Activated effector memory CD4-positive, alpha-beta T cell treated with anti-CD3 and anti-CD28 coated beads, Interleukin-2, amount 50 U/mL, for 16 hours (primary cell): ENCODE results near the gene PRELID3B.

ENCODE experiments used
- DNase-seq: peaks from one replicate; pipeline ENCODE4 v3.0.0-alpha.2; 2020

The PRELID3B gene

DNA sequence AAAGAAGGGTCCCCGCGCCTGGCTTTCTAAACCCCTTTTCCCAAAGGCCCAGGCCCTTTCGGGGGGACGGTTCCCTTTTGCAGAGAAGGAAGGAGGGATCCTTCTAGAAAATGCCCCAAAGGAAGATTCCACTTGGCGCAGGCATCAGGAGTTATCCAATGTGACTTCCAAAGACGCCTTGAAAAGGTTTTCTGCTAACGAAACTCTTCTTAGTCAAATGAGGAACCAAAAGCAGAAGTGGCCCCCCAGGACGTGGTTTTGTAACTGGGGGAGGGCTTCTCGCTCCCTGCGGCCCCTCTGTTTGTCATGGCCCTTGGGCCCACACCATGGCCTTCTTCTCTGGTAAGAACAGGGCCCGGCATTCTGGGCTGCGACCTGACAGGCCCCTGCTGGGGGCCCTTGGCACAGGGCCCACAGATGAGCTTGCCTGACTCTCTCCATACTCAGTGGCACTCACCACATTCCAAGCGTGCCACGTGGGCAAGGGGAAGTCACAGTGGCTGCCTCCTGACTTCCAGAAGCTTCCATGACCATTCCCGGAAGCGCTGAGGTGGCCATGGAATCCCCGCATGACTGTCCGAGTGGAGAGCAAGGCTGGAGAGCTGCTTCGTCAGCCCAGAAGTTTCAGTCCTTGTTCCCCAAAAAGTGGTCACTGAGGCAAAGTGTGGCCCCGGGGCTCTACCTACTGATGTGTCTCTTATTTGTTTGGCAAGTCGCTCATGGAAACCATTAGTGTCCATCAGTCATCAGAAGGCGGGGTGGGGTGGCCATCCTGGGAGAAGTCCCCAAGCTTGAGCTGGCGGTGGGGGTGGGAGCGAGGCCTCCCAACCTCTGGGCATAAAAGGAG is 34.7 kb downstream of the PRELID3B start:
- peak; percentile 50 for DNase-seq

DNA sequence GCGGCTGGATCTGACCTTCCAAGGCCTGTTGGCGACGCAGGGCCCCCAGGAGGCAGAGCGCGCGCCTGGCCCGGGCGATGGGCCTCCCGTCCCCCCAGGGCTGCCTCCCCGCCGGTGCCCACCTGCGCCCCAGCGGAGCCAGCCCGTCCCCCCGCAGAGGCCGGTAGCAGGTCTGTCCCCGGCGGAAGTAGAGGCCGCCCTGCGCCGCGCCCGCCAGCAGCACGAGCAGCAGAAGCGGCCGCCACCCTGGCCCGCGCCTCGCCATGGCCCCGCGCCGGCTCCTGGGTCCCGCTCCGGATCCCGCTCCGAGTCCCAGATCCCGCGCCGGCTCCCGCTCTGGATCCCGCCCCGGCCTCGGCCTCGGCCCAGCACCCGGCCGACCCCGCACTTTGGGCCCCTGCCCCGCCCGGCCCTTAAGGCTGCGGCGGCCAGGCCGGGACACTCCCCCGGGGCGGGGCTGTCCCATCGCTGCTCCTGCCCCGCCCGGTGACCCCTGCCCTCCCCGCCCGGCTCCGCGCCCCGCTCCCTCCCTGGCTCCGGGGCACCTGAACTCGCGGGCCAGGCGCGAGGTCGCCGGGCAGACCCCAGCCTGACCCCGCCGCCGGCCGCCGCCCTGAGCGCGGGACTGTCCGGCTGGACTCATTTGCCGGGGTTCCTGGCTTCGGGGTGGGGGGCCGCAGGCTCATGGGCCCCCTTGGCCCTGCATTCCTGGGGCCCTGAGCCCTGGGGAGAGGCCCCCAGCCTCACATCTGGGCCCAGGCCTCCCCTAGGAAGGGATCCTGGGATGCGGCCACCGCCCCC is 35.5 kb downstream of the PRELID3B start, which contains the start of gene CTSZ:
CTSZ (minus strand) TSS at position 391 of the 801 bp plus-strand sequence; CDS start at position 265, 126 bp downstream.
- peak; percentile 82 for DNase-seq

DNA sequence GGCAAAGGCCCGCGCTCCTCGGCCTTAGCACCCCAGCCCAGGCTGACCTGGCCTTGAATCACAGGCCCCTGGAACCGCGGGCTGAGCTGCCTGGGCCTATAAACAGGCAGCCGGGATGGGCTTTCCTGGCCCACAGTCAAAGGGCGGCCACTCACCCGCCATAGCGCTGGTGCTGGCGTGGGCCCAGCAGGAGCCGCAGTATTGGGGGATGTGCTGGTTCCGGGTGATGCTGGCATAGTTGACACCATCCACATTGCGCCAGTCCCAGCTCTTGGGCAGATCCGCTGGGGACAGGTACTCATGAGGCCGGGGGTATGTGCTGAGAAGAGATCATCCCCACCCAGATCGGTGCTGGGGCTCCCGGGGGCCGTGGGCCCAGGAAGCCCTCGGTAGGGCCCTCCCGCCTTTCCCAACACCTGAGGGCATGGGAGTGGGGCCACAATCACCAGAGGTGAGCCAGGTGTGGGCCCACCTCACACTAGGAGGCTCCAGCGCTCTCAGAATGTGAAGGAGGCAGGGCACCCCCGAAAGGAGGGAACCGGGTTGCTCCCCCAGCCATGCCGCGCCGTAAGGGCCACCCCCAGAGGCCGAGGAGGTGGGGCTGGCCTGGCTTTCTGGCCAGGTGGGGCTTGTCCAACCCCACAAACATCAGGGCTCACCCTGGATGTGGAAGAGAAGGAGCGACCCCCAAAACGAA is 36.3 kb downstream of the PRELID3B start:
- peak; percentile 63 for DNase-seq

GRCh38 chr20:59005523-59006166 is 36.9 kb downstream of the PRELID3B start:
- DNase-seq = no peak

DNA sequence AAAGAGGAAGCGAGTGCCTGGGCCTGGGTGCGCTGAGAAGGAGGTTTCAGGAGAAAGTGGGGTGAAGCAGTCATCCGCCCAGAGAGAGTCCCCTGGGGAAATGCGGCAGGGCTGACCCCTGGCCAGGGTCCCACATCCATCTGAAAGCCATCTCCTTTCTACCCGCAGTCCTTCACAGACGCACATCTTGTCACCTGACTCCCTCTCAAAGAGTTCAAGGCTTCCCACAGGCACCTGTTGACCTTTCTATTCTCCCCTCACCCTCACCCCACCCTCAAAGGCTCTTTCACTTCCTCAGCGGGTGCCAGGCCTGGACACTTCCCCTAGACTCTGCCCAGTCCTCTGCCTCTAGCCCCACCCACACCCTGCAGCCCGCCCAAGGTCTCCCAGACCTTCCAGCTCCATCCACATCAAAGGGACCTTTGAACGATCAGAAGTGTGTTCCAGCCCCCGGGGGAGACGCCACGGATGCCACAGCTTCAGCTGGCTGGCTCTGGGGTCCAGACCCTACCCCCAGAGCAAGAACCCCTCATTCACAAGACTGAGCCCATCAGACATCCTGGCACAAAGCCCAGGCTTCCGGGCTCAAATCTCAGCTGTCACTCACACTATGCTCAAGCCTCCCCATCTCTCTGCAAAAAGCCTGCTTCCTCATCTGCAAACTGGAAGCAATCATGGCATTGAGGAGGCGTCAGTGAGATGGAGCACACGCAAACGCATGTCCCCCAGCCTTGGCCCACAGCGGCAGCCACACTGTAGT is 37.6 kb downstream of the PRELID3B start:
- DNase-seq = peak; percentile 74

DNA sequence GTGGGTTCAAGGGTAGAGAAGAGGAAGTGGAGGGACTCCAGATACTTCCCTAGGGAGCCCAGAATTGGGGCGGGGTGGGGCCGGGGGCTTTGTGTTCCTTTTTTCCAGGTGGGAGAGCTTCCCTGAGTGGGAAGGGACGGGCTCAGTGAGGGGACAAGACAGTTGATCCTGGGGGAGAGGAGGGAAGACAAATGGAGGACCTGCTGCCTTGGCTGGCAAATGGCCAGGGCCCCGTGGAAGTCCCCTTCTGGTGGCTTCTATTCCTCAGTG is 38.2 kb downstream of the PRELID3B start:
- peak; percentile 85 for DNase-seq

- peak; percentile 57 for DNase-seq
Measured at GRCh38 chr20:59003836-59004492, 38.6 kb downstream of the PRELID3B start.

GRCh38 chr20:59002874-59003399 is 39.6 kb downstream of the PRELID3B start:
- DNase-seq = peak; percentile 54

- peak; percentile 54 for DNase-seq
Measured at GRCh38 chr20:59002388-59002787, 40.2 kb downstream of the PRELID3B start.

- peak; percentile 62 for DNase-seq
Measured at GRCh38 chr20:59001449-59002171, 41.0 kb downstream of the PRELID3B start.

GRCh38 chr20:59001068-59001448 is 41.5 kb downstream of the PRELID3B start:
- no peak for DNase-seq

- peak; percentile 39 for DNase-seq
Measured at GRCh38 chr20:59000326-59000725, 42.3 kb downstream of the PRELID3B start.

DNA sequence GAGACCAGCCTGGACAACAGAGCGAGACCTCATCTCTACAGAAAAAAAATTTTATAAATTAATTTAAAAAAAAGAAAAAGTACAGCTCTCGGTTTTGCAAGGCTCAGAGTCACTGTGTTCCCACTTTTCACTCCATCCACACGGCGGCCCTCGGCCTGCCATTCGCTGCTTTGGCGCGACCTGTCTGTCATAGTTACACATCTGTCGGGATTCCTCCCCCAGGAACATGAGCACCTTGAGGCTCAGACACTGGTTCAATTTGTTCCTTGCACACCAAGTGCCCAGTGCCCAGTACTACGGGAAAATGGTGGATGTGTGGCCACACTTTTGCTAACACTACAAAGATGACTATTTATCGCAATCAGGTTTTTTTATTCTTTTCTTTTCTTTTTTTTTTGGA is 43.9 kb downstream of the PRELID3B start:
- DNase-seq = peak; percentile 30

DNA sequence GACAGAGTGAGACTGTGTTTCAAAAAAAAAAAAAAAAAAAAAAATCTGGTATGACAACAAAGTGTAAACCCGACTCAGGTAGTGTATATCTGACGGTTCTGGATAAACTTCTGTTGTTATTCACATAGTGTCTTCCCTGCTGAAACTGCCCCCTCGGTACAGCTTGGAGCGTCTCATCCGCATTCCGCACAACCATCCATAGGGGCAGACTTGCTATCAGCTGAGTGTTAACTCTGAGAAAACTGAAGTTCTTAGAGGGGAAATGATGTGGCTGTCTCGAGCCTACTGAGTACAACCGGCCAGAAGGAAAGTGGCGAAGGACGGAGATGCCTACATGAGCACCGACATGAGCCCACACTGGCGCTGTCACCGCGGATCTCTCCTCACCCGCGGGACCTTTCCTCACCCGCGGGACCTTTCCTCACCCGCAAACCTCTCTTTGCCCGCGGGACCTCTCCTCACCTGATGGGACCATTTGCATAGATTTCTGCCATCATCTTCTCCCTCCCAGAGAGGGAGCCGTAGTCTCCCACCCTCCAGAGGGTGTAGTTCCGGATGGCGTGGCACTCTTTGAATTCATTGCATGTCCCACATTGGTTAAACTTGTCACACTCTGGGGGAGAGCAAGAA is 45.3 kb downstream of the PRELID3B start:
- DNase-seq = peak; percentile 52

DNA sequence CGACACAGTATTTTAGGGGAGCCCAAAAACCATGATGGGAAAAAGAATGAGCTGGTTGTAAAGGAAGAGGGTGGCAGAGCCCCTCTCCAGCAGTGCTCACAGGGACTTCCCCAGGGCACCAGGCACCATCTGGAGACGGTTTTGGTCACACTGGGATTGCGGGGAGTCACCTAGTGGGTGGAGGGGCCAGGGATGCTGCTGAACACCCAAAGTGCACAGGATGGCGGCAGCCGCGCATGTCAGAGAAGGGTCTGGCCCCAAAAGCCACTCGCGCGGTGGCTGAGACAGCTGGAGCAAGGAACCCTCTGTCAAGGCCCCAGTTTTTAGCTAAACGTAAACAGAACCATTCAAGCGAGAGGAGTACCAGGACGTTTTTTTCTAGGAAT is 46.4 kb downstream of the PRELID3B start:
- DNase-seq = peak; percentile 46

DNA sequence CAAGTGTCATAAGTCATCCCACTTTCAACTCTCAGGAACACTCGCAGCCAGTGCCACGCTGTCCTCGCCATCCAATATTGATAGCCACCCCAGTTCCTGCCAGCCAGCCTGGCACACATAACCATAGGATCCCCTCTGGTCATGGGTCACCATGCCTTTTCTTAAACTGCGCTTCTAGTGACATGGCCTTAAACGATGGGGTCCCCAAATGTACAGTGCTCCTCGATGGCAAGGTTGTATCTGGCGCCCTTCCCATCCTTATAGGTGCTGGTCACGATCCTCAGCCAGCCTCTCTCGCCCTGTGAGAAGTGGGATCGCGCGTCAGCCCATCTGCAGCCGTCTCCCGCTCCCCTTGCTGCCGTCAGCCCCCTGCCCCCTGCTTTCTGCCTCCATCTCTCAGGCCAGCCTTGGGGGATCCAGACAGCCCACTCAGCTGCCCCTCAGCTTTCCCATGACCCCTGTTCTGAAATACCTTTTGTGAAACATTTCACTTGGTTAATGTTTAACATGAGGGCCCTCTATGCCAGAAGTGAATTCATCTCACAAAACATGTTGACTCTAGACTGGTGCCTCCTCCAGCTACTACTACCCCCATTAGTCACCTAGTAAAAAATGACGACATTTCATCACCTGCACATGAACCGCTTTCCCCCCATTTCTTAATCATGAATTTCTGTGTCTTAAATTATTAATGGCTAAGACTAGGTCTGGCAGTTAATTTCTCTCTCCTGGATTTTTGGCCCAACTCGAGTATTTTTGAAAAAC is 46.9 kb downstream of the PRELID3B start:
- DNase-seq = peak; percentile 54

- DNase-seq = peak; percentile 38
Measured at GRCh38 chr20:58994390-58995159, 48.0 kb downstream of the PRELID3B start.
